Stimulated activated CD8-positive, alpha-beta memory T cell treated with anti-CD3 and anti-CD28 coated beads, Interleukin-15, amount 100 ng/mL, for 1 hour (primary cell): ENCODE measurements around the gene DPH6.
"Not testable (repeated sequence)": the region's sequence is repeated elsewhere in the genome, so short reads cannot be mapped to it uniquely, and the experiment has no call there.

ENCODE experiments used
- DNase-seq: peaks from one replicate; pipeline ENCODE4 v3.0.0-alpha.2; 2020; ENCODE audit warnings: low read depth

The DPH6 gene

DNA sequence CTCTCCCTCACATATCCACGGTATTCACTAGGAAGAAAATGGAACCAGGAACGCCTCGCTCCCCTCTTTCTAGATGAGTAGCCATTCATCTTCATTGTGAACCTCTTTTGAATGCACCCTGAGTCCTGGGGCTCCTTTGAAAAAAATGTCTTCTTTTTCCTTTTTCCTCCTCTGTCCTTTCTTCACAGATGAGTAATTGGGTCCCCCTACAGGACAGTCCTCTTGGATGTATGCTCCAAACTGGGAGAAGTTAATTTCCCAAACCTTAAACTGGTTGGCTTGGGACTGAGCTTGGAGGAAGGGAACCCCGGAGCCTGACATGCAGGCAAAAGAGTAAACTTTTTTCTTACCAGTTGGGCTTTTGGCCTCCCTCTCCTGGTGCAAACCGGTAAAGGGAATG, 108.8 kb downstream of the DPH6 start:
- no peak for DNase-seq

GRCh38 chr15:35436422-35436821, 109.5 kb downstream of the DPH6 start:
- DNase-seq: no peak

GRCh38 chr15:35431281-35431680, 114.7 kb downstream of the DPH6 start:
- DNase-seq: no peak

DNA sequence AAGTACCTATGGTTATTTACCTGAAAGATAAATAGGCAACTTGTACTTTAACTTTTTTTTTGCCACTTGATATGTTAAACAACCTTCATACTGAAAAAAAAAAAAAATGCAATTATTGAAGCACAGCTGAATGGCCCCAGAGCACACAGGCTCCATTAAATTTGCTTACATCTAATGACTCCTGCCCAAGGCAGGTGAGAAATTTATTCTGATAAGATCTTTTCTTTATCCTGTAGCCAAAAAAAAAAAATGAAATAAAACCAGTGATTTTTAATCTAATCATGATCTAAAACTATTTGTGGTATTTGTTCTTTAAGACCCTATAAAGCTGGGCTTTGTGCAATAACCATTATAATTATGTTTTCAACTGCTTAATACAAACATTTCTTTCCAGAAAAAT, 115.7 kb downstream of the DPH6 start:
- no peak for DNase-seq

GRCh38 chr15:35427496-35427895, 118.5 kb downstream of the DPH6 start:
- no peak for DNase-seq

- DNase-seq: no peak
Observed at GRCh38 chr15:35427091-35427490, 118.9 kb downstream of the DPH6 start.

GRCh38 chr15:35410775-35411174, 135.2 kb downstream of the DPH6 start:
- DNase-seq: no peak

- DNase-seq: no peak
Observed at GRCh38 chr15:35399901-35400300, 146.1 kb downstream of the DPH6 start.

DNA sequence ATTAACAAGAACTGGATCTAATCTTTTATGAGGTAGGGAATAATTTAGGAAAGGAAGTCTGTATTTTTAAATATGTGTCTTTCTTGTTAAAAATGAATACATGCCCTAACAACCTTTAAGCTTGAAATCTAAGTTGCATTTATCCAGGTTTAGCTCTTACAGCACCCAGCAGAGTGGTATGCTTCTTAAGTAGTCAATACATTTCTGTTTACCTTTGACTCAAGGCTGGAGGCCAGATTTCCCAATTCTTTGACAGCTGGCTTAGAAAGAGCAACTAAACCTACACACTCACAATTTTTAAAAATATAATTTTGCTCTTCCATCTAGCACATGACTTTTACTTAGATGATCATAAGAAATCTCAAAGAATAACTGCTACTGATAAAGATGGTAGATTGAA, 148.9 kb downstream of the DPH6 start:
- DNase-seq: no peak

GRCh38 chr15:35394416-35394815, 151.5 kb downstream of the DPH6 start:
- no peak for DNase-seq

DNA sequence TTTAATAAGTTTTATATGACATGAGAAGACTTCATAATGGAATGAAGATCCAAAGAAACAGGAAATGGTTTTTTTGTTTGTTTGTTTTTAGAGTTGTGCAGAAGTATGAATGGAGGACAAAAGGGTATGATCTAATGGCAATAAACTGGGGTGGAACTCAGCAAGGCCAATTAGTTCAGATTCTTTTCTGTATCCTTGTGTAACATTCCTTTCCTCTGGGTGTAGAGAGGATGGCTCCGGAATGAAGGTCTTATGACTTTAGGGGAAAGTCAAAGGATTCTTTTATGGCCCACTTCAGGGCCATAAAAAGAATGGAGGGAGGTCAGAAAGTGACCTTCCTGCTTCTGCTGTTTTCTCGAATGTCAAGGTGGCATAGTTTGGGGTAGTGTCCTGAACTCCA, 152.6 kb downstream of the DPH6 start:
- no peak for DNase-seq

GRCh38 chr15:35391408-35391984, 154.5 kb downstream of the DPH6 start:
- not testable (repeated sequence) for DNase-seq

GRCh38 chr15:35383506-35383905, 162.5 kb downstream of the DPH6 start:
- no peak for DNase-seq

DNA sequence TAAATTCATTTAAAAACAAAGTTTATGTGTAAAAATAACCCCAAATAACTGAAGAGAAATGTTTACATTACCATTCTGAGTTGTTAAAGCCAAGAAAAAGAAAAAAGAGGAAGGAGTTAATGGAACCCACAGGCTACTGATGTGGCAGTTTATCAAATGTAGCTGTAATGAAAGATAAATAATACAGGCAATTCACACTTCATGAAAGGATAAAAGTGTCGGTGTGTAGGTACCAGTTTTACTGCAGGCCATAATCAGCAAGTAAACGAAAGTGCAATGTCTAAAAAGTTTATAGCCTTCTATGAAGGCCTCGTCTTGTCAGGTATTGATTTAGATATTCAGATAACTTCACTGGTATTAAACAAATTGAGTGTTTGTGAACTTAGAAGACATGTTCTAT, 164.6 kb downstream of the DPH6 start:
- DNase-seq: no peak

- DNase-seq: no peak
Observed at GRCh38 chr15:35379972-35380371, 166.0 kb downstream of the DPH6 start.

- DNase-seq: not testable (repeated sequence)
Observed at GRCh38 chr15:35378454-35378853, 167.5 kb downstream of the DPH6 start.

GRCh38 chr15:35376707-35377106, 169.3 kb downstream of the DPH6 start:
- DNase-seq: no peak

GRCh38 chr15:35374661-35375060, 171.3 kb downstream of the DPH6 start:
- DNase-seq: no peak

DNA sequence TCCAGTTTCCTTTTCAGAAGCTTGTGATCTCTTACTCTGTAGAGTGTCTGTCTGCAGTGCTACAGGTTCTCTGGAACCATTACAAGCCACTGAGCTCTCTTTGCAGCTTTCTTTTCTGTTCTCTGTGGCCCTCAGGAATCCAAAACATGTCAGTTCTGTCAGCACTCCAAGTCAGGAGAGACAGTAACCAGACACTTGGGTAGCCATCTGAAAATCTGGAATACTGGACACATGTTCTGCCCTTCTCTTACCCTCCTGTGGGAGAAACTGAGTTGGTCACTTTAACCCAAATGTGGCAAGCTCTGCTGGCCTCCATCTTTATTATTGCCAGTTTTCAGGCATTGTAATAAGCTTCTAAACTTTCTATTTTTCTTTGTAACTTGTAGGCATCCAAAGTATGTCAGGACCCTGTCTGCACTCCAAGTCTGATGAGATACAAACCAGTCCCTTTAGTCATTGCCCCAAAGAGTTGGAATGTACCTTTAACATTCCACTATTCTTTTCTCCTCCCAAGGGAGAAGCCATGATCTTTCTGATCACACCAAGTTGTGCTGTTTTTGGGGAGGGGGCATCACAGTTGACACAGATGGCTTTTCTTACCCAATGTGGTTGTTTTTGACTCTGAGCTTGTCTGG, 183.7 kb downstream of the DPH6 start:
- DNase-seq: no peak

- DNase-seq: no peak
Observed at GRCh38 chr15:35358824-35359223, 187.1 kb downstream of the DPH6 start.

DNA sequence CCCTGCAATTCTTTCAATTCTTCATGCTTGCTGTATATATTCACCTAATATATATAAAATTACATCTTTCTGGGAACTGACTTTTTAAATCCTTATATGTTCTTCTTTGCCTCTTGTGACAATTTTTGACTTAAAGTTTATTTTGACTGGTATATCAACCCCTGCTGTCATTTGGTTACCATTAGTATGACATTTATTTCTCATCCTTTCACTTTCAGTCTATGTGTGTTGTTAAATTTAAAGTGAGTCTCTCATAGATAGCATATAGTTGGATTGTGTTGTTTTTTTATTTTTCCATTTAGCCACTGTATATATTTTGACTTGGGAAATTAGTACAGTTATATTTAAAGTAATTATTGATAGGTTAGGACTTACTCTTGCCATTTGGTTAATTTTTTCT, 194.9 kb downstream of the DPH6 start:
- DNase-seq: no peak

- no peak for DNase-seq
Observed at GRCh38 chr15:35349916-35350315, 196.0 kb downstream of the DPH6 start.

- DNase-seq: no peak
Observed at GRCh38 chr15:35330916-35331315, 215.0 kb downstream of the DPH6 start.

DNA sequence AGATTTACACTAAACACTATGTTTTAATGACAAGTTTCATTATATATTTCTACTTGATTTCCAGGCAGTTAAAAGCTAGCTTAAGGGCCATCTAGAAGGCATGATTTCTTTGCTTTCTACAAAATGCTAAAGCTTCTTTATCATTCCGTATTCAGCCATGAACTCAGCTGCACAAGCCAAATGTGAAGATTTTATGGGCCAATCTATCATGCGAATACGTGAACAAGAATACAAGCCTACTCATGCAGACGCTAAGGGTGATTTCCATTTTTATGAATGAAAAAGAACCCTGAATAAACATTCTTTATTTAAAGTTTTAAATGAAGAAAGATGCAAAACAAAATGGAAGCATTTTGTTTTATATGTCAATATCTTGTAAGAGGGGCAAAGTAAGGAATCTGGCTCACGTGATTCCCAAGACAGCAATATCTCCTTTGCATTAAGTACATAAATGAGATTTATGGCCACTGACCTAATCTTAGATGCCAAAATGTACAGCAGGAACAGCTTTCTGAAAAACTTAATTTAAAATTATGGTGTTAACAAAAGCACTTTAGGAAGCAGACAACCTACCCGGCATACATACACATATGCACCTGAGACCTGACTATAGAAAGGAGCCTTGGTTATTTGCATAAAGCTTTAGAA, 215.8 kb downstream of the DPH6 start:
- no peak for DNase-seq
